Loucy (cell line): ENCODE measurements around the gene C2.

Experiments used
- H2AFZ ChIP-seq: fragments of 200-600 bp; sonication (generic); 2 replicates; pipeline ENCODE4 v1.6.0; 2016; ENCODE audit warnings: antibody characterized with exemption, mild to moderate bottlenecking, low read length, moderate library complexity
- H3F3A ChIP-seq: fragments of 200-600 bp; 2 replicates; pipeline ENCODE4 v1.6.0; 2016; ENCODE audit warnings: antibody characterized with exemption, low read depth, mild to moderate bottlenecking
- H3K27me3 ChIP-seq: fragments of 200-600 bp; sonication (generic); 2 replicates; pipeline ENCODE4 v1.6.1; 2014; ENCODE audit warnings: low read length, mild to moderate bottlenecking; ENCODE audit not compliant: insufficient read depth, poor library complexity, severe bottlenecking
- H3K36me3 ChIP-seq: fragments of 200-600 bp; sonication (generic); 2 replicates; pipeline ENCODE4 v1.6.1; 2016; ENCODE audit warnings: low read length; ENCODE audit not compliant: insufficient read depth
- H3K4me1 ChIP-seq: fragments of 200-600 bp; sonication (generic); 2 replicates; pipeline ENCODE4 v1.5.1; 2014; ENCODE audit warnings: low read length, mild to moderate bottlenecking; ENCODE audit not compliant: insufficient read depth, poor library complexity, severe bottlenecking
- H3K4me2 ChIP-seq: fragments of 200-600 bp; sonication (generic); 2 replicates; pipeline ENCODE4 v1.6.0; 2014; ENCODE audit warnings: antibody characterized with exemption, low read length, low read depth, mild to moderate bottlenecking; ENCODE audit not compliant: poor library complexity, severe bottlenecking
- H3K4me3 ChIP-seq: fragments of 200-600 bp; sonication (generic); 2 replicates; pipeline ENCODE4 v1.5.1; 2014; ENCODE audit warnings: low read length, mild to moderate bottlenecking, mixed read lengths; ENCODE audit not compliant: poor library complexity, severe bottlenecking
- H3K79me2 ChIP-seq: fragments of 200-600 bp; sonication (generic); 2 replicates; pipeline ENCODE4 v1.6.1; 2014; ENCODE audit warnings: low read length; ENCODE audit not compliant: insufficient read depth
- H3K9ac ChIP-seq: fragments of 200-600 bp; sonication (generic); 2 replicates; pipeline ENCODE4 v1.6.0; 2014; ENCODE audit warnings: mild to moderate bottlenecking, low read depth, low read length, moderate library complexity; ENCODE audit not compliant: poor library complexity, severe bottlenecking
- H3K9me2 ChIP-seq: fragments of 200-600 bp; sonication (generic); replicated peaks from 2 replicates; pipeline ENCODE4 v1.6.1; 2016; ENCODE audit warnings: low read depth, low read length, mixed read lengths
- H3K9me3 ChIP-seq: fragments of 200-600 bp; sonication (generic); 2 replicates; pipeline ENCODE4 v1.6.1; 2014; ENCODE audit warnings: mild to moderate bottlenecking, antibody characterized with exemption, low read length, low read depth; ENCODE audit not compliant: insufficient read depth
- H4K20me1 ChIP-seq: fragments of 200-600 bp; sonication (generic); 2 replicates; pipeline ENCODE4 v1.6.0; 2014; ENCODE audit warnings: antibody characterized with exemption, low read length, mild to moderate bottlenecking; ENCODE audit not compliant: insufficient read depth, poor library complexity, severe bottlenecking
- EZH2phosphoT487 ChIP-seq: fragments of 200-600 bp; IDR thresholded peaks from 2 replicates; pipeline ENCODE4 v1.6.1; 2018; ENCODE audit warnings: antibody characterized with exemption, mild to moderate bottlenecking, moderate library complexity, borderline replicate concordance
- TF ChIP-seq, protein P1 (sequence below): fragments of 200-600 bp; sonication (generic); conservative IDR thresholded peaks from 2 replicates; pipeline ENCODE4 v1.5.1; 2014; ENCODE audit warnings: mild to moderate bottlenecking, antibody characterized with exemption, low read length

The C2 gene

DNA sequence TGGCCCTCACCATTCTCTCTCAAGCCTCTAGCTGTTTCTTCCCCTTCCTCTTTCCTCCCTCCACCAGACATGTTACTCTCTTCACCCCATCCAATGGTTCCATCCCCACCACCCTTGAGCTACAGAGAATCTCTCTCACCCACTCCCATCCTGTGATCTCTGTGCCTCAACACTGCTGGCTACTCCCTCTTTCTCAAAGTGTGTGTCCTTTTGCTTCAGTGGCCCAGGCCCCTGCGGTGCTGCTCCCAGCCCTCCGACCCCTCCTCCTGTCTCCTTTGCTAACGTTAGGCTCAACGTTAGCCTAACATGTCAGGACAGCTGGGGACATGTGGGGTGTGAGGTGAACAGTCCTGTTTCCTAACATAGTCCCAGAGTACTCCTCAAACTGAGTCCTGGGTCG lies 25.4 kb downstream of the C2 start:
- H3K4me1 ChIP-seq = peaks cover 7% of the 10 kb centered on the region
- no peaks in the 10 kb centered on the region for H4K20me1 ChIP-seq
- peaks cover 16% of the 10 kb centered on the region for H3K79me2 ChIP-seq
- no peaks in the 10 kb centered on the region for H3F3A ChIP-seq
- no peak overlapping the region for H2AFZ ChIP-seq
- H3K9ac ChIP-seq = no peak overlapping the region
- TF ChIP-seq, protein P1, sequence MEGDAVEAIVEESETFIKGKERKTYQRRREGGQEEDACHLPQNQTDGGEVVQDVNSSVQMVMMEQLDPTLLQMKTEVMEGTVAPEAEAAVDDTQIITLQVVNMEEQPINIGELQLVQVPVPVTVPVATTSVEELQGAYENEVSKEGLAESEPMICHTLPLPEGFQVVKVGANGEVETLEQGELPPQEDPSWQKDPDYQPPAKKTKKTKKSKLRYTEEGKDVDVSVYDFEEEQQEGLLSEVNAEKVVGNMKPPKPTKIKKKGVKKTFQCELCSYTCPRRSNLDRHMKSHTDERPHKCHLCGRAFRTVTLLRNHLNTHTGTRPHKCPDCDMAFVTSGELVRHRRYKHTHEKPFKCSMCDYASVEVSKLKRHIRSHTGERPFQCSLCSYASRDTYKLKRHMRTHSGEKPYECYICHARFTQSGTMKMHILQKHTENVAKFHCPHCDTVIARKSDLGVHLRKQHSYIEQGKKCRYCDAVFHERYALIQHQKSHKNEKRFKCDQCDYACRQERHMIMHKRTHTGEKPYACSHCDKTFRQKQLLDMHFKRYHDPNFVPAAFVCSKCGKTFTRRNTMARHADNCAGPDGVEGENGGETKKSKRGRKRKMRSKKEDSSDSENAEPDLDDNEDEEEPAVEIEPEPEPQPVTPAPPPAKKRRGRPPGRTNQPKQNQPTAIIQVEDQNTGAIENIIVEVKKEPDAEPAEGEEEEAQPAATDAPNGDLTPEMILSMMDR = no peak
- no peak for TF ChIP-seq EZH2phosphoT487
- no peaks in the 10 kb centered on the region for H3K9me3 ChIP-seq
- H3K4me2 ChIP-seq = no peak overlapping the region
- H3K27me3 ChIP-seq = no peaks in the 10 kb centered on the region
- no peaks in the 10 kb centered on the region for H3K9me2 ChIP-seq
- H3K4me3 ChIP-seq = no peak overlapping the region
- H3K36me3 ChIP-seq = peaks cover 33% of the 10 kb centered on the region; the same call in 1 of the 2 replicates

DNA sequence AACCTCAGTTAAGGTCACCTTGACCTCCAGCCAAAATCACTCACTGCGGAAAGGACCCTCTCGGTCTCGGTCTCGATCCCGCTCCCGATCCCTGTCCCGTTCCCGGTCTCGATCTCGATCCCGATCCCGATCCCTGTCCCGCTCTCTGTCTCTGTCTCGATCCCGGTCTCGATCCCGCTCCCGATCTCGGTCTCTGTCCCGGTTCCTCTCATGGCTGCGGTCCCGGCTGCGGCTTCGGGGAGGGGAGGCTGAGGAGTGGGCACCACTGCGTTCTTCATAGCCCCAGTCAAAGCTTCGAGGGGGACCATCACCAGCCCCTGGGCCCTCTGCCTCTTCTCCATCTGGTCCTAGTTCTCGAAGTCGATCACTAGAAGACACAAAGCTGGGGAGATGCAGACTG lies 27.0 kb downstream of the C2 start:
- H3K4me2 ChIP-seq = no peak overlapping the region
- no peaks in the 10 kb centered on the region for H3K9me3 ChIP-seq
- H4K20me1 ChIP-seq = no peaks in the 10 kb centered on the region
- H3K27me3 ChIP-seq = no peaks in the 10 kb centered on the region
- peaks cover 33% of the 10 kb centered on the region; the same call in 1 of the 2 replicates for H3K36me3 ChIP-seq
- peaks cover 16% of the 10 kb centered on the region for H3K4me1 ChIP-seq
- H2AFZ ChIP-seq = no peak overlapping the region
- no peak for TF ChIP-seq EZH2phosphoT487
- TF ChIP-seq, protein P1 = no peak
- no peaks in the 10 kb centered on the region for H3F3A ChIP-seq
- peaks cover 29% of the 10 kb centered on the region for H3K79me2 ChIP-seq
- H3K9ac ChIP-seq = no peak overlapping the region
- H3K9me2 ChIP-seq = no peaks in the 10 kb centered on the region
- H3K4me3 ChIP-seq = no peak overlapping the region

DNA sequence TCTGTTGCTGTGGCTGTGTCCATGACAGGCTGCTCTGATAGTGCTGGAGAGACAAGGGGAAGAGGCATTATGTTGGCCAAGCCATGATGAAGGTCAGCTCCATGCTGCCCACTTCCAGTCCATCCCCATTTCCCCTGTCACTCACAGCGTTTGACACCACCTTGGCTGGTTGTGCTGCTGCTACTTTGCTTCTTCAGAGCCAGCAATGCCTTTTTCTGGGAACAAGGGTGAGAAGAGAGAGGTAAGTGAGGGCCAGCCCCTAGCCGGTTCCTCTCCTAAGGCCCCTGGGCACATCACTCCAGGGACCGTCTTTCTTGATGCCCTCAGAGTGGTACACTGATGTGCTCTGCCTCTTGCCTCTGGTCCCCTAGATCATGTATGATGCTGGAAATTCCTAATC lies 29.3 kb downstream of the C2 start:
- H2AFZ ChIP-seq = no peak overlapping the region
- H3K4me1 ChIP-seq = peaks cover 28% of the 10 kb centered on the region
- H3K9me3 ChIP-seq = no peaks in the 10 kb centered on the region
- no peak overlapping the region for H3K4me3 ChIP-seq
- H3K4me2 ChIP-seq = no peak overlapping the region
- H4K20me1 ChIP-seq = no peaks in the 10 kb centered on the region
- no peaks in the 10 kb centered on the region for H3K27me3 ChIP-seq
- H3K9ac ChIP-seq = no peak overlapping the region
- H3K36me3 ChIP-seq = peaks cover 28% of the 10 kb centered on the region; the same call in 1 of the 2 replicates
- H3K9me2 ChIP-seq = no peaks in the 10 kb centered on the region
- peaks cover 39% of the 10 kb centered on the region for H3K79me2 ChIP-seq
- no peak for TF ChIP-seq EZH2phosphoT487
- TF ChIP-seq, protein P1 = no peak
- no peaks in the 10 kb centered on the region for H3F3A ChIP-seq
